Karpas-422 (cell line): ENCODE results near the gene SVOP. TPM values are rescaled to one million over a fixed set of nuclear protein-coding genes. Genes with fewer than 3 reads are reported as not detected.
"Not testable (repeated sequence)": the region's sequence is repeated elsewhere in the genome, so short reads cannot be mapped to it uniquely, and the experiment has no call there.

ENCODE experiments used
- DNase-seq: peaks from one replicate; pipeline ENCODE4 v3.0.0-alpha.2; 2015
- H2AFZ ChIP-seq: fragments of 200-600 bp; sonication (generic); 2 replicates; pipeline ENCODE4 v1.6.1; 2014; ENCODE audit warnings: antibody characterized with exemption, low read length, mixed read lengths
- H3K27ac ChIP-seq: fragments of 200-600 bp; sonication (generic); 2 replicates; pipeline ENCODE4 v1.5.1; 2014; ENCODE audit warnings: mild to moderate bottlenecking, low read length, moderate library complexity
- H3K27me3 ChIP-seq: fragments of 200-600 bp; sonication (generic); 2 replicates; pipeline ENCODE4 v1.6.1; 2014; ENCODE audit warnings: low read length, mixed read lengths
- H3K36me3 ChIP-seq: fragments of 200-600 bp; sonication (generic); 2 replicates; pipeline ENCODE4 v1.6.1; 2014; ENCODE audit warnings: low read length, mixed read lengths; ENCODE audit not compliant: insufficient read depth
- H3K4me1 ChIP-seq: fragments of 200-600 bp; sonication (generic); 2 replicates; pipeline ENCODE4 v1.6.1; 2014; ENCODE audit warnings: mild to moderate bottlenecking, low read length, mixed read lengths
- H3K4me2 ChIP-seq: fragments of 200-600 bp; sonication (generic); 2 replicates; pipeline ENCODE4 v1.6.1; 2014; ENCODE audit warnings: low read length, low read depth, mild to moderate bottlenecking; ENCODE audit not compliant: poor library complexity, severe bottlenecking
- H3K4me3 ChIP-seq: fragments of 200-600 bp; sonication (generic); 2 replicates; pipeline ENCODE4 v1.5.1; 2014; ENCODE audit warnings: mild to moderate bottlenecking, antibody characterized with exemption, low read length, mixed read lengths
- H3K79me2 ChIP-seq: fragments of 200-600 bp; sonication (generic); 2 replicates; pipeline ENCODE4 v1.6.1; 2014; ENCODE audit warnings: mild to moderate bottlenecking, low read length, mixed read lengths
- H3K9ac ChIP-seq: fragments of 200-600 bp; sonication (generic); 2 replicates; pipeline ENCODE4 v1.6.0; 2014; ENCODE audit warnings: low read length
- H3K9me2 ChIP-seq: fragments of 200-600 bp; sonication (generic), shearing (Covaris generic); replicated peaks from 2 replicates; pipeline ENCODE4 v1.6.0; 2014; ENCODE audit warnings: mild to moderate bottlenecking, low read length, moderate library complexity; ENCODE audit not compliant: insufficient read depth
- H3K9me3 ChIP-seq: fragments of 300-700, 200-600 bp; sonication (generic); 2 replicates; pipeline ENCODE4 v1.6.1; 2014; ENCODE audit warnings: low read length, mixed read lengths
- H4K20me1 ChIP-seq: fragments of 200-600 bp; sonication (generic); 2 replicates; pipeline ENCODE4 v1.6.1; 2014; ENCODE audit warnings: mild to moderate bottlenecking, antibody characterized with exemption, low read length, low read depth; ENCODE audit not compliant: insufficient read depth
- small RNA-seq: library from RNA; depleted of rRNA; stranded (forward); fragments of <200 nt; gene quantifications from one replicate; pipeline ENCODE3, GENCODE V24; 2014
- total RNA-seq: library from RNA; depleted of rRNA; stranded (reverse); fragments of >200 nt; shearing (Covaris generic); gene quantifications from 2 replicates; pipeline ENCODE4 v1.2.3, GENCODE V29; 2014; ENCODE audit warnings: low replicate concordance; rRNA removed

The SVOP gene
- total RNA-seq, 1 experiment from 2014 or later = not detected

- H2AFZ ChIP-seq = no peak overlapping the region
- no peaks in the 10 kb centered on the region for H3K36me3 ChIP-seq
- no peak overlapping the region for H3K9ac ChIP-seq
- peaks cover 47% of the 10 kb centered on the region for H3K4me1 ChIP-seq
- H3K27me3 ChIP-seq = no peaks in the 10 kb centered on the region
- H4K20me1 ChIP-seq = no peaks in the 10 kb centered on the region
- no peaks in the 10 kb centered on the region for H3K9me2 ChIP-seq
- H3K79me2 ChIP-seq = peaks cover 16% of the 10 kb centered on the region
- no peak overlapping the region for H3K4me2 ChIP-seq
- no peak overlapping the region for H3K4me3 ChIP-seq
- no peaks in the 10 kb centered on the region for H3K9me3 ChIP-seq
- H3K27ac ChIP-seq = no peak overlapping the region
- no peak for DNase-seq
Measured at GRCh38 chr12:108860443-108860842, 160.4 kb downstream of the SVOP start.

- no peak overlapping the region for H3K9ac ChIP-seq
- H3K9me3 ChIP-seq = peaks cover 5% of the 10 kb centered on the region; the same call in 1 of the 2 replicates
- no peak overlapping the region for H2AFZ ChIP-seq
- H3K4me2 ChIP-seq = no peak overlapping the region
- no peaks in the 10 kb centered on the region for H4K20me1 ChIP-seq
- no peaks in the 10 kb centered on the region for H3K9me2 ChIP-seq
- peaks cover 47% of the 10 kb centered on the region for H3K4me1 ChIP-seq
- H3K27me3 ChIP-seq = no peaks in the 10 kb centered on the region
- H3K36me3 ChIP-seq = peaks cover 2% of the 10 kb centered on the region; the same call in 1 of the 2 replicates
- no peak overlapping the region for H3K27ac ChIP-seq
- DNase-seq = peak; percentile 24
- H3K4me3 ChIP-seq = no peak overlapping the region
- H3K79me2 ChIP-seq = peaks cover 22% of the 10 kb centered on the region
Measured at GRCh38 chr12:108859923-108860291, 161.0 kb downstream of the SVOP start.

- not testable (repeated sequence) for H3K27me3 ChIP-seq, H3K9ac ChIP-seq, H3K9me2 ChIP-seq, H4K20me1 ChIP-seq, H3K4me2 ChIP-seq, H3K9me3 ChIP-seq, H3K4me3 ChIP-seq, H3K27ac ChIP-seq, H2AFZ ChIP-seq, H3K36me3 ChIP-seq
- peaks cover 47% of the 10 kb centered on the region for H3K4me1 ChIP-seq
- DNase-seq = peak; percentile 37
- H3K79me2 ChIP-seq = peaks cover 27% of the 10 kb centered on the region
Measured at GRCh38 chr12:108859141-108859922, 161.5 kb downstream of the SVOP start.

GRCh38 chr12:108858311-108859074 lies 162.4 kb downstream of the SVOP start:
- Histone ChIP-seq H3K9ac (peak overlapping the region; percentile 76), H3K4me3 (peak overlapping the region; percentile 68), H3K27me3 (no peaks in the 10 kb centered on the region), H2AFZ (peak overlapping the region; percentile 94; the same call in 1 of the 2 replicates), H3K79me2 (peaks cover 33% of the 10 kb centered on the region), H4K20me1 (no peaks in the 10 kb centered on the region), H3K9me3 (peaks cover 5% of the 10 kb centered on the region; the same call in 1 of the 2 replicates), H3K4me2 (peak overlapping the region; percentile 61), H3K27ac (no peak overlapping the region), H3K4me1 (peaks cover 47% of the 10 kb centered on the region), H3K36me3 (peaks cover 5% of the 10 kb centered on the region; the same call in 1 of the 2 replicates), H3K9me2 (no peaks in the 10 kb centered on the region)
- peak; percentile 41 for DNase-seq

Small RNAs within 50 kb of the gene (small RNA-seq; reads per million reads assigned to genes)
- not detected for gene AC190387.1
- gene RNA5SP372 = 0.28 reads per million
- not detected for gene RNU6-361P

Other genes starting within 250 kb of the SVOP start
- gene SSH1, start 163.5 kb downstream of the SVOP start, total RNA-seq = 7.9 and 9.5 TPM in 2 replicates
- gene DAO, start 141.0 kb downstream of the SVOP start, total RNA-seq = not detected in 2 replicates
- 19.3 and 23.7 TPM in 2 replicates for gene USP30, start 31.5 kb upstream of the SVOP start, total RNA-seq
- 30.6 and 47.7 TPM in 2 replicates for gene ALKBH2, start 72.4 kb upstream of the SVOP start, total RNA-seq
- 28.8 and 31.6 TPM in 2 replicates for gene UNG, start 76.5 kb upstream of the SVOP start, total RNA-seq
- gene ACACB, start 95.5 kb upstream of the SVOP start, total RNA-seq = 6.5 and 12.3 TPM in 2 replicates